ENCODE data around the gene WNT2B. TPM values are rescaled to one million over a fixed set of nuclear protein-coding genes. Genes with fewer than 3 reads are reported as not detected.

Gene WNT2B
- polyA plus RNA-seq (2013, experiment 1 of 2), result 4.9 TPM
- polyA plus RNA-seq (2013, experiment 2 of 2), result 5.1 TPM

DNA sequence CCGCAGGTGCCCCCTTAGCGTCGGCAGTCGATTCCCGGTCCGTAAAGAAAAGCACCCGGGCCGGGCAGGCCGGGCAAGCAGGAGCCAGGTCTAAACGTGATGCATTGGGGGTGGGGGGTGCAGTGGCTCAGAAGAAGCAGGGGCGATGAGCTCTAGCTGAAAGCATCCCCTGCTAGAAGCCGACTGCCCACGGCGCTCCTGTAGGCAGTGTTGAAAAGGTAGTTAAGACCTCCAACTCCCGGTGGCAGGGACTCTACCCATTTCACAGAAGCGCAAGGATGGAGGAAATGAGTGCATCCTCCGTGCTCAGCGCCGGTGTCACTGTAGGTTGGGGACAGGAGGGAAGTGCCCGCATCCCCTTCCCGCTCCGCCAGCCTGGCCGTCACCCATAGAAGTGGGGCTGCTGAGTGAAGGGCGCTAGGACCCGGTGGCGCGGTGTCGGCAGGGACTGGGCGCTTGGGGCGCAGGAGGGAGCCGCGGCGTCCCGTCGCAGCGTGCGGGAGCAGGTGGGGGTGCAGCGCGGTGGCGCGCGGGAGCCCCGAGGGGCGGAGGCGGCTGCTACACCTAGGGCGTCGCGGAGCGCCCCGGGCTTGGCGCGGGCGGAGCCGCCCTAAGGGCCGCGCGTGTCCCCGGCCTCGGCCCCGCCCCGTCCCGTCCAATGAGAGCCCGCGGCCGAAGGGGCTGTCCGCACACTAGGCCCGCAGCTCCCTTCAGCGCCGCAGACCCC lies at the start of gene WNT2B:
Gene WNT2B (plus strand): TSS at position 688 of the 727 bp plus-strand sequence. CDS start 298 bp downstream, outside the sequence.
- Histone ChIP-seq H2BK120ac (ENCODE audit: low read depth, low read length) (no peak within 1 kb of the TSS), H2AK5ac (ENCODE audit: low read depth, low read length) (peak within 1 kb of the TSS; percentile 8), H2BK5ac (ENCODE audit: low read length) (no peak within 1 kb of the TSS), H3K9ac (ENCODE audit: low read depth, low read length, poor library complexity) (peak within 1 kb of the TSS; percentile 85), H3K23ac (ENCODE audit: low read depth, low read length, poor library complexity) (peak within 1 kb of the TSS; percentile 59), H3K27me3 (ENCODE audit: control insufficient read depth in 3 of 3, insufficient read depth in 3 of 3, low read depth in 1 of 3, low read length in 3 of 3) (peaks cover 7 to 32% (median 23%) of the 10 kb centered on the region in 3 experiments), H4K8ac (ENCODE audit: low read depth, low read length) (no peak within 1 kb of the TSS), H3K14ac (ENCODE audit: low read length) (peak within 1 kb of the TSS; percentile 43), H2BK15ac (ENCODE audit: low read length) (peak within 1 kb of the TSS; percentile 17), H3K4me3 (ENCODE audit: low read length in 2 of 2) (peak within 1 kb of the TSS; percentile 31 to 88), H3K4ac (ENCODE audit: low read length) (no peak within 1 kb of the TSS), H4K91ac (ENCODE audit: low read depth, low read length, poor library complexity) (peak within 1 kb of the TSS; percentile 26), H3K18ac (ENCODE audit: low read length) (peak within 1 kb of the TSS; percentile 92), H3K36me3 (replicated peaks in 1 of 2; ENCODE audit: control insufficient read depth in 2 of 2, insufficient read depth in 2 of 2, low read length in 2 of 2) (no peaks in the 10 kb centered on the region), H2BK12ac (ENCODE audit: low read length) (peak within 1 kb of the TSS; percentile 49), H3K9me3 (replicated peaks in 1 of 2; ENCODE audit: control insufficient read depth in 2 of 2, insufficient read depth in 1 of 2, low read depth in 1 of 2, low read length in 2 of 2) (no peaks in the 10 kb centered on the region), H3K4me1 (ENCODE audit: control insufficient read depth in 2 of 2, insufficient read depth in 1 of 2, low read depth in 1 of 2, low read length in 2 of 2) (peaks cover 29 to 42% of the 10 kb centered on the region in 2 donors), H3K4me2 (ENCODE audit: insufficient read depth, low read length, poor library complexity, severe bottlenecking) (peak within 1 kb of the TSS; percentile 91), H3K27ac (replicated peaks; ENCODE audit: low read length) (no peak within 1 kb of the TSS), H2AFZ (ENCODE audit: low read length) (peak within 1 kb of the TSS; percentile 91), H3K79me1 (ENCODE audit: low read depth, low read length) (no peaks in the 10 kb centered on the region)
- DNase-seq (ENCODE audit: low spot score), result no peak
- WGBS, 2 donors (ENCODE audit: extremely low coverage in 2 of 2, insufficient read length in 2 of 2, insufficient replicate concordance in 1 of 2), result no CpG with 5 or more reads among the region's 69 CpGs

- H3K4me1 ChIP-seq (ENCODE audit: control insufficient read depth in 2 of 2, insufficient read depth in 1 of 2, low read depth in 1 of 2, low read length in 2 of 2), result peaks cover 0 to 4% of the 10 kb centered on the region in 2 donors
- H3K4me3 ChIP-seq (ENCODE audit: low read length in 2 of 2), result no peak overlapping the region
- no peak overlapping the region for H4K91ac ChIP-seq (ENCODE audit: low read depth, low read length, poor library complexity)
- no peak for DNase-seq (ENCODE audit: low spot score)
- H3K9me3 ChIP-seq (replicated peaks in 1 of 2; ENCODE audit: control insufficient read depth in 2 of 2, insufficient read depth in 1 of 2, low read depth in 1 of 2, low read length in 2 of 2), result no peaks in the 10 kb centered on the region
- H2BK5ac ChIP-seq (ENCODE audit: low read length), result no peak overlapping the region
- no peak overlapping the region for H3K14ac ChIP-seq (ENCODE audit: low read length)
- no peak overlapping the region for H3K23ac ChIP-seq (ENCODE audit: low read depth, low read length, poor library complexity)
- H3K9ac ChIP-seq (ENCODE audit: low read depth, low read length, poor library complexity), result no peak overlapping the region
- no peaks in the 10 kb centered on the region for H3K79me1 ChIP-seq (ENCODE audit: low read depth, low read length)
- H2AK5ac ChIP-seq (ENCODE audit: low read depth, low read length), result no peak overlapping the region
- H4K8ac ChIP-seq (ENCODE audit: low read depth, low read length), result no peak overlapping the region
- no peak overlapping the region for H2AFZ ChIP-seq (ENCODE audit: low read length)
- no peak overlapping the region for H2BK15ac ChIP-seq (ENCODE audit: low read length)
- H3K27ac ChIP-seq (replicated peaks; ENCODE audit: low read length), result no peak overlapping the region
- H3K18ac ChIP-seq (ENCODE audit: low read length), result no peak overlapping the region
- H2BK120ac ChIP-seq (ENCODE audit: low read depth, low read length), result no peak overlapping the region
- no peak overlapping the region for H3K4me2 ChIP-seq (ENCODE audit: insufficient read depth, low read length, poor library complexity, severe bottlenecking)
- H3K4ac ChIP-seq (ENCODE audit: low read length), result no peak overlapping the region
- H3K27me3 ChIP-seq (ENCODE audit: control insufficient read depth in 3 of 3, insufficient read depth in 3 of 3, low read depth in 1 of 3, low read length in 3 of 3), result no peaks in the 10 kb centered on the region
- no peak overlapping the region for H2BK12ac ChIP-seq (ENCODE audit: low read length)
- H3K36me3 ChIP-seq (replicated peaks in 1 of 2; ENCODE audit: control insufficient read depth in 2 of 2, insufficient read depth in 2 of 2, low read length in 2 of 2), result peaks cover 19 to 52% of the 10 kb centered on the region in 2 donors
- WGBS, 2 donors (ENCODE audit: extremely low coverage in 2 of 2, insufficient read length in 2 of 2, insufficient replicate concordance in 1 of 2), result no CpG with 5 or more reads among the region's 2 CpGs
These were observed 48.1 kb upstream of the WNT2B start for GRCh38 chr1:112460615-112461014.

DNA sequence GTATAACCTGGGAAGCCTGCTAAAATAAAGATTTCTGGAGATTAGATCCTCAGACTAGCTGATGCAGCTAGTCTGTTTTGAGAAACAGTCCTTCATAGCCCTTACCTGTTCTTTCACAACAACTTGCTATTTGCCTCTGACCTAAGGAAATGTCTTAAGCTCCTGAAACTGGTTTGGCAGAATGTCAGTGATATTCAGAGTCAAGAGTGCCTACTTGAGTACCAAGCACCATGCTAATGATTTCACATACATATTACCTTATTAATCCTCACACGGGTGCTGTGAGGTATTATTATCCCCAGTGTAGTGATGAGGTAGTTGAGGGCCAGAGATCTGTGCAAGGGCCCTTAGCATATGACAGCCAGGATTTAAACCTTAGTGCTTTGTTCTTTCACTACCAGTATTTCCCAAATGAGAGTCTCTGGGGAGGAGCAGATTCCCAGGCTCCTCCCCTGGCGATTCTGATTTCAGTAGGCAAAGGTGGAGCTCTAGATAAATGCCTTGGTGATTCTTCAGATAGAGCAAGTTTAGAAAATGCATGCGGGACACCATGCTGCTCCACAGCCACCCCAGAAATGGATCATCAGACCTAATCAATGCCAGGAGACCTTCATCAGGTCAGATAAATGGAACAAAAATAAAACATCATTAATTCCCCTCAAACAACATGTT lies 47.4 kb upstream of the WNT2B start:
- no peak overlapping the region for H3K18ac ChIP-seq (ENCODE audit: low read length)
- H3K4me1 ChIP-seq (ENCODE audit: control insufficient read depth in 2 of 2, insufficient read depth in 1 of 2, low read depth in 1 of 2, low read length in 2 of 2), result peaks cover 4 to 7% of the 10 kb centered on the region in 2 donors
- no peak overlapping the region for H4K8ac ChIP-seq (ENCODE audit: low read depth, low read length)
- H3K27ac ChIP-seq (replicated peaks; ENCODE audit: low read length), result no peak overlapping the region
- H3K14ac ChIP-seq (ENCODE audit: low read length), result no peak overlapping the region
- no peak overlapping the region for H2AK5ac ChIP-seq (ENCODE audit: low read depth, low read length)
- H4K91ac ChIP-seq (ENCODE audit: low read depth, low read length, poor library complexity), result no peak overlapping the region
- H2BK12ac ChIP-seq (ENCODE audit: low read length), result no peak overlapping the region
- no peak overlapping the region for H2AFZ ChIP-seq (ENCODE audit: low read length)
- no peaks in the 10 kb centered on the region for H3K9me3 ChIP-seq (replicated peaks in 1 of 2; ENCODE audit: control insufficient read depth in 2 of 2, insufficient read depth in 1 of 2, low read depth in 1 of 2, low read length in 2 of 2)
- H3K4ac ChIP-seq (ENCODE audit: low read length), result no peak overlapping the region
- H2BK15ac ChIP-seq (ENCODE audit: low read length), result no peak overlapping the region
- H3K36me3 ChIP-seq (replicated peaks in 1 of 2; ENCODE audit: control insufficient read depth in 2 of 2, insufficient read depth in 2 of 2, low read length in 2 of 2), result peaks cover 16 to 45% of the 10 kb centered on the region in 2 donors
- no peaks in the 10 kb centered on the region for H3K27me3 ChIP-seq (ENCODE audit: control insufficient read depth in 3 of 3, insufficient read depth in 3 of 3, low read depth in 1 of 3, low read length in 3 of 3)
- H3K9ac ChIP-seq (ENCODE audit: low read depth, low read length, poor library complexity), result no peak overlapping the region
- H3K23ac ChIP-seq (ENCODE audit: low read depth, low read length, poor library complexity), result no peak overlapping the region
- DNase-seq (ENCODE audit: low spot score), result no peak
- no peaks in the 10 kb centered on the region for H3K79me1 ChIP-seq (ENCODE audit: low read depth, low read length)
- no peak overlapping the region for H3K4me3 ChIP-seq (ENCODE audit: low read length in 2 of 2)
- H3K4me2 ChIP-seq (ENCODE audit: insufficient read depth, low read length, poor library complexity, severe bottlenecking), result no peak overlapping the region
- no CpG with 5 or more reads among the region's 3 CpGs for WGBS, 2 donors (ENCODE audit: extremely low coverage in 2 of 2, insufficient read length in 2 of 2, insufficient replicate concordance in 1 of 2)
- H2BK5ac ChIP-seq (ENCODE audit: low read length), result no peak overlapping the region
- no peak overlapping the region for H2BK120ac ChIP-seq (ENCODE audit: low read depth, low read length)

DNA sequence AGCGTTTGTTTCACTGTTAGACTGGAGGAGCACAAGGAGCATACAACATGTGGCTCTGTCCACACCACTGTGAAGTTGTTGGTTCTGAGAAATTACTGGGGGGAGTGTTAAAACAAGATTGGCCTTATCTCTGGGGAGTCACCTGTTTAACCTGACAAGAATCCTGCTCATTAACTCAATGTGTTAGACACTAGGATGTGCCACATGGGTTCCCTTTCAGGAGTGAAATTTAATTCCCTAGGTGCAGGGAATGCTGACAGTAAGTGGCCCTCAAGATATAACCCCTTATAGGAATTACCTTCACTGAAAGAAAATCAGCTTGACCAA lies 45.8 kb upstream of the WNT2B start:
- H3K4me2 ChIP-seq (ENCODE audit: insufficient read depth, low read length, poor library complexity, severe bottlenecking), result no peak overlapping the region
- no CpG with 5 or more reads among the region's 1 CpG for WGBS, 2 donors (ENCODE audit: extremely low coverage in 2 of 2, insufficient read length in 2 of 2, insufficient replicate concordance in 1 of 2)
- H3K18ac ChIP-seq (ENCODE audit: low read length), result no peak overlapping the region
- no peak overlapping the region for H3K4me3 ChIP-seq (ENCODE audit: low read length in 2 of 2)
- peaks cover 3 to 29% of the 10 kb centered on the region in 2 donors for H3K36me3 ChIP-seq (replicated peaks in 1 of 2; ENCODE audit: control insufficient read depth in 2 of 2, insufficient read depth in 2 of 2, low read length in 2 of 2)
- H4K91ac ChIP-seq (ENCODE audit: low read depth, low read length, poor library complexity), result no peak overlapping the region
- H2BK12ac ChIP-seq (ENCODE audit: low read length), result no peak overlapping the region
- no peak overlapping the region for H2AFZ ChIP-seq (ENCODE audit: low read length)
- no peak overlapping the region for H2BK15ac ChIP-seq (ENCODE audit: low read length)
- no peaks in the 10 kb centered on the region for H3K79me1 ChIP-seq (ENCODE audit: low read depth, low read length)
- no peak overlapping the region for H2BK5ac ChIP-seq (ENCODE audit: low read length)
- no peaks in the 10 kb centered on the region for H3K27me3 ChIP-seq (ENCODE audit: control insufficient read depth in 3 of 3, insufficient read depth in 3 of 3, low read depth in 1 of 3, low read length in 3 of 3)
- H3K4me1 ChIP-seq (ENCODE audit: control insufficient read depth in 2 of 2, insufficient read depth in 1 of 2, low read depth in 1 of 2, low read length in 2 of 2), result peaks cover 6 to 7% of the 10 kb centered on the region in 2 donors
- no peak overlapping the region for H2AK5ac ChIP-seq (ENCODE audit: low read depth, low read length)
- no peak overlapping the region for H3K14ac ChIP-seq (ENCODE audit: low read length)
- H3K9me3 ChIP-seq (replicated peaks in 1 of 2; ENCODE audit: control insufficient read depth in 2 of 2, insufficient read depth in 1 of 2, low read depth in 1 of 2, low read length in 2 of 2), result no peaks in the 10 kb centered on the region
- H3K4ac ChIP-seq (ENCODE audit: low read length), result no peak overlapping the region
- H3K27ac ChIP-seq (replicated peaks; ENCODE audit: low read length), result no peak overlapping the region
- no peak for DNase-seq (ENCODE audit: low spot score)
- no peak overlapping the region for H2BK120ac ChIP-seq (ENCODE audit: low read depth, low read length)
- no peak overlapping the region for H3K9ac ChIP-seq (ENCODE audit: low read depth, low read length, poor library complexity)
- H3K23ac ChIP-seq (ENCODE audit: low read depth, low read length, poor library complexity), result no peak overlapping the region
- H4K8ac ChIP-seq (ENCODE audit: low read depth, low read length), result no peak overlapping the region

All from neuronal stem cell (in vitro differentiated cells).